ENCODE data around the gene ANG.

DNA sequence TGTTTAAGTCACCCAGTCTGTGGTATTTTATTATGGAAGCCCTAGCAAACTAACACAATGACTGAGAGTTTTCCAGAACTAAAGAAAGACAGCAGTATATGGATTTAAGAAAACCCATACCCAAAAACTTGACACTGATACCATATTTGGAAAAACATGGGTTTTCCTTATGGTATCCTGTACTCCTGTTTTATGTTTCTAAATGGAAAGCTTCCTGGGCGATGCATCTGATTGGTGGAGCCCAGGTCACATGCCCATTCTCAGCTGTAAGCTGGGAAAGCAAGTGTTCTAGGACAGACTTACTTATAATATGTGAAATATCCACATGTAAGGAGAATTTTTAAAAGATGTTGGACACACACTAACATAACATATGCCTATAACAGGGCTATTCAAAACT, 8.7 kb upstream of the ANG start:
- TF ChIP-seq, protein P1, sequence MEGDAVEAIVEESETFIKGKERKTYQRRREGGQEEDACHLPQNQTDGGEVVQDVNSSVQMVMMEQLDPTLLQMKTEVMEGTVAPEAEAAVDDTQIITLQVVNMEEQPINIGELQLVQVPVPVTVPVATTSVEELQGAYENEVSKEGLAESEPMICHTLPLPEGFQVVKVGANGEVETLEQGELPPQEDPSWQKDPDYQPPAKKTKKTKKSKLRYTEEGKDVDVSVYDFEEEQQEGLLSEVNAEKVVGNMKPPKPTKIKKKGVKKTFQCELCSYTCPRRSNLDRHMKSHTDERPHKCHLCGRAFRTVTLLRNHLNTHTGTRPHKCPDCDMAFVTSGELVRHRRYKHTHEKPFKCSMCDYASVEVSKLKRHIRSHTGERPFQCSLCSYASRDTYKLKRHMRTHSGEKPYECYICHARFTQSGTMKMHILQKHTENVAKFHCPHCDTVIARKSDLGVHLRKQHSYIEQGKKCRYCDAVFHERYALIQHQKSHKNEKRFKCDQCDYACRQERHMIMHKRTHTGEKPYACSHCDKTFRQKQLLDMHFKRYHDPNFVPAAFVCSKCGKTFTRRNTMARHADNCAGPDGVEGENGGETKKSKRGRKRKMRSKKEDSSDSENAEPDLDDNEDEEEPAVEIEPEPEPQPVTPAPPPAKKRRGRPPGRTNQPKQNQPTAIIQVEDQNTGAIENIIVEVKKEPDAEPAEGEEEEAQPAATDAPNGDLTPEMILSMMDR (IDR thresholded peaks at IDR 0.05; ENCODE audit: insufficient read depth, low read depth, low read length): no peak
- TF ChIP-seq EZH2 (IDR thresholded peaks at IDR 0.05; ENCODE audit: insufficient read depth, low read length): no peak
